Suprapubic skin (tissue), 4 donors: ENCODE measurements around the gene PPT1.

ENCODE experiments used
- EP300 ChIP-seq: sonication (generic); formaldehyde crosslinking; IDR thresholded peaks from one replicate; pipeline ENCODE4 v1.6.1; 2017; ENCODE audit warnings: antibody characterized with exemption
- POLR2A ChIP-seq, 2 donors: fragments of 450-650 bp; IDR thresholded peaks; one replicate each; pipeline ENCODE4 v1.6.1; 2017; ENCODE audit warnings: antibody characterized with exemption in 2 of 2, mild to moderate bottlenecking in 2 of 2, moderate library complexity in 2 of 2
- POLR2AphosphoS5 ChIP-seq, 3 donors: sonication (generic); formaldehyde crosslinking; IDR thresholded peaks; one replicate each; pipeline ENCODE4 v1.6.1; 2017; ENCODE audit warnings: antibody characterized with exemption in 3 of 3
- TF ChIP-seq, protein P1 (sequence below), 2 donors: fragments of 200-600 bp in 1 of 2; fragments of 450-650 bp in 1 of 2; sonication (generic) in 1 of 2; IDR thresholded peaks; one replicate each; pipeline ENCODE4 v1.5.1; 2016 to 2019; ENCODE audit warnings: antibody characterized with exemption in 2 of 2, mild to moderate bottlenecking in 1 of 2, moderate library complexity in 1 of 2

- TF ChIP-seq, protein P1, sequence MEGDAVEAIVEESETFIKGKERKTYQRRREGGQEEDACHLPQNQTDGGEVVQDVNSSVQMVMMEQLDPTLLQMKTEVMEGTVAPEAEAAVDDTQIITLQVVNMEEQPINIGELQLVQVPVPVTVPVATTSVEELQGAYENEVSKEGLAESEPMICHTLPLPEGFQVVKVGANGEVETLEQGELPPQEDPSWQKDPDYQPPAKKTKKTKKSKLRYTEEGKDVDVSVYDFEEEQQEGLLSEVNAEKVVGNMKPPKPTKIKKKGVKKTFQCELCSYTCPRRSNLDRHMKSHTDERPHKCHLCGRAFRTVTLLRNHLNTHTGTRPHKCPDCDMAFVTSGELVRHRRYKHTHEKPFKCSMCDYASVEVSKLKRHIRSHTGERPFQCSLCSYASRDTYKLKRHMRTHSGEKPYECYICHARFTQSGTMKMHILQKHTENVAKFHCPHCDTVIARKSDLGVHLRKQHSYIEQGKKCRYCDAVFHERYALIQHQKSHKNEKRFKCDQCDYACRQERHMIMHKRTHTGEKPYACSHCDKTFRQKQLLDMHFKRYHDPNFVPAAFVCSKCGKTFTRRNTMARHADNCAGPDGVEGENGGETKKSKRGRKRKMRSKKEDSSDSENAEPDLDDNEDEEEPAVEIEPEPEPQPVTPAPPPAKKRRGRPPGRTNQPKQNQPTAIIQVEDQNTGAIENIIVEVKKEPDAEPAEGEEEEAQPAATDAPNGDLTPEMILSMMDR (IDR thresholded peaks at IDR 0.05): no peak
- TF ChIP-seq POLR2A (IDR thresholded peaks at IDR 0.05) (no peak), EP300 (no peak), POLR2AphosphoS5 (IDR thresholded peaks at IDR 0.05) (no peak)
Observed at GRCh38 chr1:40141878-40142535, 45.0 kb upstream of the PPT1 start.
